CD14-positive monocyte (primary cell): Measurements from ENCODE around the gene FOXP1. TPM values are rescaled to one million over a fixed set of nuclear protein-coding genes. Genes with fewer than 3 reads are reported as not detected.

Experiments
- DNase-seq, 3 donors: peaks; one replicate each; pipeline ENCODE4 v3.0.0-alpha.2; 2011 to 2022
- H2AFZ ChIP-seq: 2 replicates; pipeline ENCODE4 v1.6.0; 2012; ENCODE audit warnings: mild to moderate bottlenecking, low read depth, low read length, inconsistent platforms; ENCODE audit not compliant: insufficient read depth, poor library complexity, severe bottlenecking
- H3K27ac ChIP-seq, 2 donors: 1 replicate in 1 of 2; 2 replicates in 1 of 2; pipeline ENCODE4 v1.5.1; 2012 to 2013; ENCODE audit warnings: low read length in 2 of 2, control low read depth in 1 of 2, inconsistent platforms in 1 of 2, low read depth in 1 of 2, mild to moderate bottlenecking in 1 of 2
- H3K27me3 ChIP-seq, 2 donors: one replicate each; pipeline versions ENCODE4 v1.6.0 to v1.6.1; 2011 to 2013; ENCODE audit warnings: low read length in 2 of 2; ENCODE audit not compliant: control insufficient read depth in 2 of 2, insufficient read depth in 2 of 2
- H3K36me3 ChIP-seq, 2 donors: replicated peaks in 1 of 2; 1 replicate in 1 of 2; 2 replicates in 1 of 2; pipeline versions ENCODE4 v1.5.1 to v1.6.1; 2012 to 2013; ENCODE audit warnings: low read length in 2 of 2, control low read depth in 1 of 2, inconsistent platforms in 1 of 2, mild to moderate bottlenecking in 1 of 2; ENCODE audit not compliant: insufficient read depth in 2 of 2, control insufficient read depth in 1 of 2
- H3K4me1 ChIP-seq, 2 donors: 1 replicate in 1 of 2; 2 replicates in 1 of 2; pipeline versions ENCODE4 v1.5.1 to v1.6.1; 2012 to 2013; ENCODE audit warnings: low read length in 2 of 2, control low read depth in 1 of 2, inconsistent platforms in 1 of 2, mild to moderate bottlenecking in 1 of 2, moderate library complexity in 1 of 2; ENCODE audit not compliant: insufficient read depth in 2 of 2, control insufficient read depth in 1 of 2
- H3K4me2 ChIP-seq: replicated peaks from 2 replicates; pipeline ENCODE3; 2012; ENCODE audit warnings: low read length, moderate library complexity, mild to moderate bottlenecking; ENCODE audit not compliant: poor library complexity, severe bottlenecking; ENCODE audit errors: extremely low read depth
- H3K4me3 ChIP-seq, 3 experiments: fragments of 200-600 bp in 1 of 3; sonication (generic) in 1 of 3; replicated peaks in 1 of 3; 1 replicate in 2 of 3; 2 replicates in 1 of 3; pipeline ENCODE4 v1.5.1; 2011 to 2013; ENCODE audit warnings: low read length in 3 of 3, mild to moderate bottlenecking in 3 of 3, control low read depth in 2 of 3, low read depth in 2 of 3, inconsistent platforms in 1 of 3, moderate library complexity in 1 of 3
- H3K79me2 ChIP-seq: 2 replicates; pipeline ENCODE4 v1.6.0; 2012; ENCODE audit warnings: mild to moderate bottlenecking, control low read depth, inconsistent platforms, low read length, moderate library complexity; ENCODE audit not compliant: insufficient read depth
- H3K9ac ChIP-seq: 2 replicates; pipeline ENCODE4 v1.6.0; 2017; ENCODE audit warnings: low read length, mild to moderate bottlenecking; ENCODE audit not compliant: insufficient read depth, poor library complexity, severe bottlenecking
- H3K9me3 ChIP-seq, 2 donors: replicated peaks in 1 of 2; 1 replicate in 1 of 2; 2 replicates in 1 of 2; pipeline versions ENCODE4 v1.5.1 to v1.6.1; 2012 to 2013; ENCODE audit warnings: low read length in 2 of 2, control low read depth in 1 of 2; ENCODE audit not compliant: control insufficient read depth in 1 of 2, insufficient read depth in 1 of 2
- H4K20me1 ChIP-seq: 2 replicates; pipeline ENCODE4 v1.6.0; 2012; ENCODE audit warnings: mild to moderate bottlenecking, low read length, control low read depth, moderate library complexity; ENCODE audit not compliant: insufficient read depth
- H3K27ac Mint-ChIP-seq, 7 donors: one replicate each; pipeline ENCODE4 v1.8.0; 2020; ENCODE audit warnings: mild to moderate bottlenecking in 7 of 7, mixed read lengths in 7 of 7, moderate library complexity in 6 of 7, inconsistent platforms in 2 of 7
- H3K27me3 Mint-ChIP-seq, 3 donors: one replicate each; pipeline ENCODE4 v1.8.0; 2021 to 2022; ENCODE audit warnings: low read depth in 3 of 3, mild to moderate bottlenecking in 3 of 3, mixed read lengths in 3 of 3, moderate library complexity in 3 of 3, inconsistent platforms in 1 of 3
- H3K36me3 Mint-ChIP-seq, 2 donors: one replicate each; pipeline ENCODE4 v1.8.0; 2020; ENCODE audit warnings: mixed read lengths in 2 of 2, inconsistent platforms in 1 of 2, mild to moderate bottlenecking in 1 of 2
- H3K4me1 Mint-ChIP-seq: one replicate; pipeline ENCODE4 v1.8.0; 2020; ENCODE audit warnings: mild to moderate bottlenecking, mixed read lengths
- H3K4me3 Mint-ChIP-seq, 2 donors: one replicate each; pipeline ENCODE4 v1.8.0; 2020; ENCODE audit warnings: mild to moderate bottlenecking in 2 of 2, mixed read lengths in 2 of 2, moderate library complexity in 1 of 2
- H3K9me3 Mint-ChIP-seq, 7 donors: one replicate each; pipeline ENCODE4 v1.8.0; 2020 to 2022; ENCODE audit warnings: mixed read lengths in 7 of 7, mild to moderate bottlenecking in 6 of 7, moderate library complexity in 6 of 7, inconsistent platforms in 2 of 7
- WGBS: methylation state at CpG from one replicate; pipeline ENCODE4 v1.1.5; 2013; ENCODE audit warnings: missing lambda C conversion rate; ENCODE audit not compliant: insufficient coverage; 5-methylcytosine and 5-hydroxymethylcytosine counted together
- intact Hi-C, 2 donors: fragments of 100-400 bp; cut with micrococcal nuclease; formaldehyde crosslinking; loops; one replicate each; pipeline versions ENCODE4 v1.15.0 to v1.15.1; 2023
- polyA plus RNA-seq, 3 donors: library from polyadenylated mRNA; depleted of rRNA in 1 of 3; unstranded in 2 of 3; stranded (reverse) in 1 of 3; fragments of 300-500 nt in 2 of 3; fragments of >200 nt in 1 of 3; fragmentation: Illumina TruSeq in 2 of 3; gene quantifications; 1 replicate in 2 of 3; 2 replicates in 1 of 3; pipeline ENCODE4 v1.2.3, GENCODE V29; 2012 to 2021
- TF ChIP-seq, protein P1 (sequence below): fragments of 200-600 bp; IDR thresholded peaks from one replicate; pipeline ENCODE4 v1.8.0; 2022; ENCODE audit warnings: antibody characterized with exemption, mild to moderate bottlenecking

Gene FOXP1
- polyA plus RNA-seq, 3 donors: 25.7 to 42.6 (median 27.8) TPM

DNA sequence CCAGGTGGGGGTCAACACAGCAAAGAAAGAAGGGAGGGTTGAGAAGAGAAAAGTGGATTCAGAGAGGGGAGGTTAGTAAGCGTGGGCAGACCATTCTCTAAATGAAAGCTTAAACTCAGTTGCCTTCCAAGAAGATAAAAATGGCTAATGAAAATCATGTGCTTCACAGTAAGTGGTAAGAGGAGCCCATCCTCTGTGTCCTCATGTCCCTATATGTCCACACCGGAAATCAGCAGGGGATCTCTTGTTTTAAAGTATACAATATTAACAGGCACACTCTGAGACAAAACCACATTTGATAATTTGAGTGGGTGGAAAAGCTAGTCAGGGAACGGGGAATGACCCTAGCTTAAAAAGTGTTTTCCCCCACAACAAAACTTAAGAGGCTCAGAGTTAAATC is 4.4 kb upstream of the FOXP1 start:
- H3K9me3 Mint-ChIP-seq: no peaks in the 10 kb centered on the region
- Histone ChIP-seq H3K27me3 (no peaks in the 10 kb centered on the region), H3K36me3 (no peaks in the 10 kb centered on the region), H4K20me1 (peaks cover 43% of the 10 kb centered on the region), H3K9me3 (no peaks in the 10 kb centered on the region), H2AFZ (no peak overlapping the region), H3K4me1 (peaks cover 12 to 22% of the 10 kb centered on the region in 2 donors), H3K79me2 (peaks cover 43% of the 10 kb centered on the region), H3K27ac (no peak overlapping the region), H3K4me2 (no peak overlapping the region), H3K9ac (no peak overlapping the region), H3K4me3 (no peak overlapping the region)
- no peak for DNase-seq
- no CpG with 5 or more reads among the region's 3 CpGs for WGBS
- H3K27ac Mint-ChIP-seq: no peak overlapping the region
- peaks cover 2 to 10% of the 10 kb centered on the region in 2 donors for H3K36me3 Mint-ChIP-seq
- H3K4me1 Mint-ChIP-seq: peaks cover 19% of the 10 kb centered on the region
- TF ChIP-seq, protein P1, sequence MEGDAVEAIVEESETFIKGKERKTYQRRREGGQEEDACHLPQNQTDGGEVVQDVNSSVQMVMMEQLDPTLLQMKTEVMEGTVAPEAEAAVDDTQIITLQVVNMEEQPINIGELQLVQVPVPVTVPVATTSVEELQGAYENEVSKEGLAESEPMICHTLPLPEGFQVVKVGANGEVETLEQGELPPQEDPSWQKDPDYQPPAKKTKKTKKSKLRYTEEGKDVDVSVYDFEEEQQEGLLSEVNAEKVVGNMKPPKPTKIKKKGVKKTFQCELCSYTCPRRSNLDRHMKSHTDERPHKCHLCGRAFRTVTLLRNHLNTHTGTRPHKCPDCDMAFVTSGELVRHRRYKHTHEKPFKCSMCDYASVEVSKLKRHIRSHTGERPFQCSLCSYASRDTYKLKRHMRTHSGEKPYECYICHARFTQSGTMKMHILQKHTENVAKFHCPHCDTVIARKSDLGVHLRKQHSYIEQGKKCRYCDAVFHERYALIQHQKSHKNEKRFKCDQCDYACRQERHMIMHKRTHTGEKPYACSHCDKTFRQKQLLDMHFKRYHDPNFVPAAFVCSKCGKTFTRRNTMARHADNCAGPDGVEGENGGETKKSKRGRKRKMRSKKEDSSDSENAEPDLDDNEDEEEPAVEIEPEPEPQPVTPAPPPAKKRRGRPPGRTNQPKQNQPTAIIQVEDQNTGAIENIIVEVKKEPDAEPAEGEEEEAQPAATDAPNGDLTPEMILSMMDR: no peak
- intact Hi-C loops: loop anchor here (5.0 to 10.0 kb wide), 5 partner anchors 193 to 583 kb away; no protein-coding TSS in a partner anchor
- no peak overlapping the region for H3K4me3 Mint-ChIP-seq
- H3K27me3 Mint-ChIP-seq: peaks cover 0 to 2% (median 0%) of the 10 kb centered on the region in 3 donors

DNA sequence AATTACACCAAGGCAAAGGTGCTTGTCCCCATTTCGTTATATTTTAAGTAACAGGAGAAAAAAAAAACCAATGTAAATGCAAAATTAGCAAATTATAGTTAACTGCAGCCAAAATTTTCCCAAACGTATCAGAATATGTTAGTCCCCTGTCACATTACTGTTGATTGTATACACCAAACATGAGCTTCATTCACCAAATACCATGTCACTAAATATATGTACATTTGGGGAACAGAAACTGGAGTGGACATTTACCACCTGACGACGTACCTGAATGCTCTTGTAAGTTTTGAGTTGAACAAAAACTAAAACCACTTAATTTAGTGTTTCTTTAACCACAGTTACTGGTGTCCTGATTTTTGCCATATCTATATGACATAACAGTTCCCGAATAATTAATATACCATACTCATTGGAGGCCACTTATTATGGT is 3.3 kb upstream of the FOXP1 start:
- Mint-ChIP-seq H3K36me3 (peaks cover 2 to 10% of the 10 kb centered on the region in 2 donors), H3K4me1 (peaks cover 19% of the 10 kb centered on the region), H3K27me3 (peaks cover 0 to 2% (median 0%) of the 10 kb centered on the region in 3 donors), H3K27ac (peak overlapping the region in 1 of 7 donors; percentile 6), H3K9me3 (peaks cover 0 to 3% (median 0%) of the 10 kb centered on the region in 7 donors), H3K4me3 (no peak overlapping the region)
- intact Hi-C loops: loop anchor here (5.0 to 10.0 kb wide), 5 partner anchors 192 to 582 kb away; no protein-coding TSS in a partner anchor
- H3K79me2 ChIP-seq: peaks cover 54% of the 10 kb centered on the region
- peaks cover 12 to 22% of the 10 kb centered on the region in 2 donors for H3K4me1 ChIP-seq
- DNase-seq: no peak
- H4K20me1 ChIP-seq: peaks cover 43% of the 10 kb centered on the region
- no peak overlapping the region for H3K27ac ChIP-seq
- TF ChIP-seq, protein P1: peak; percentile 58
- no peaks in the 10 kb centered on the region for H3K36me3 ChIP-seq
- peak overlapping the region; percentile 1 for H3K4me2 ChIP-seq
- WGBS: no CpG with 5 or more reads among the region's 5 CpGs
- H3K9ac ChIP-seq: no peak overlapping the region
- H2AFZ ChIP-seq: no peak overlapping the region
- no peak overlapping the region for H3K4me3 ChIP-seq
- no peaks in the 10 kb centered on the region for H3K9me3 ChIP-seq
- no peaks in the 10 kb centered on the region for H3K27me3 ChIP-seq
